GM21423 (cell line): ENCODE results near the gene TSPEAR.
"Not testable (repeated sequence)": the region's sequence is repeated elsewhere in the genome, so short reads cannot be mapped to it uniquely, and the experiment has no call there.

Experiments used
- ATAC-seq: cut with Tn5 transposase; IDR thresholded peaks from one replicate; pipeline ENCODE4 v1.9.1; 2021; ENCODE audit warnings: mild to moderate bottlenecking, moderate library complexity; ENCODE audit not compliant: unreplicated experiment

TSPEAR gene

GRCh38 chr21:44636209-44637017 is 75.0 kb downstream of the TSPEAR start:
- no peak for ATAC-seq

GRCh38 chr21:44632067-44632466 is 79.3 kb downstream of the TSPEAR start:
- no peak for ATAC-seq

- no peak for ATAC-seq
Observed at GRCh38 chr21:44630440-44630839, 80.9 kb downstream of the TSPEAR start.

GRCh38 chr21:44628707-44629391 is 82.5 kb downstream of the TSPEAR start:
- ATAC-seq, result no peak

DNA sequence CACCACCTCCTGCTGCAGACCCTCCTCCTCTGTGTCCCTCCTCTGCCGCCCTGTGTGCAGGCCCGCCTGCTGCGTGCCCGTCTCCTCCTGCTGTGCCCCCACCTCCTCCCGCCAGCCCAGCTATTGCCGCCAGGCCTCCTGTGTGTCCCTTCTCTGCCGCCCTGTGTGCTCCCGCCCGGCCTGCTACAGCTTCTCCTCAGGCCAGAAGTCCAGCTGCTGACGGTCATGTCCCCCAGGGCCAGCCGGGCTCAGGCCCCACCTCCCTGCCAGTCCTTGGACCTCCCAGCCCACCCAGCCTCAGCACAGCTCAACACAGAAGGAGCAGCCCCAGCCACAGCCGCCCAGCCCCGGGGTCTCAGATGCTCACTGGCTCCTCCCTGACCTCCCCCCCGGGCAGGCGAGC is 83.5 kb downstream of the TSPEAR start:
- not testable (repeated sequence) for ATAC-seq

- ATAC-seq, result not testable (repeated sequence)
Observed at GRCh38 chr21:44627181-44627822, 84.1 kb downstream of the TSPEAR start.

GRCh38 chr21:44626673-44627143 is 84.7 kb downstream of the TSPEAR start, which contains the start of gene KRTAP10-9:
KRTAP10-9 (plus strand) TSS chr21:44627093; CDS start chr21:44627172, 79 bp downstream.
- ATAC-seq, result no peak

- ATAC-seq, result no peak
Observed at GRCh38 chr21:44626262-44626661, 85.1 kb downstream of the TSPEAR start.

DNA sequence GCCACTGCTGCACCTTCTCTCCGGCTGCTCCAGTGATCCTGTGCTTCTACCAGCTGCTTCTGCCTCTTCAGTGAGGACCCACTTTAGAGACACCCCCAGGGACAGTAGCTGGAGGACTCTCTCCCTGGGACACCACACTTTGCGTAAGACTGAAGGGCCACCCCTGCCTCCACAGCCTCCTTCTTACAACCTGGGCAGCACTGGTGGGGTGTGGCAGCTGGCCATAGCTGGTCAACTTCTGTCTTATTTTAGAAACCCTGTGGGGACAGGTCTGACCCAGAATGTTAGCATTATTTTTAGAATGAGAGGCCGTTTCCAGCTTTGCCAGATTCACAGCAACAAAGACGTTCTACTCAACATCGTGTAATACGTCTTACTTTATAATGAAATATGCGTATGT is 85.6 kb downstream of the TSPEAR start:
- no peak for ATAC-seq

DNA sequence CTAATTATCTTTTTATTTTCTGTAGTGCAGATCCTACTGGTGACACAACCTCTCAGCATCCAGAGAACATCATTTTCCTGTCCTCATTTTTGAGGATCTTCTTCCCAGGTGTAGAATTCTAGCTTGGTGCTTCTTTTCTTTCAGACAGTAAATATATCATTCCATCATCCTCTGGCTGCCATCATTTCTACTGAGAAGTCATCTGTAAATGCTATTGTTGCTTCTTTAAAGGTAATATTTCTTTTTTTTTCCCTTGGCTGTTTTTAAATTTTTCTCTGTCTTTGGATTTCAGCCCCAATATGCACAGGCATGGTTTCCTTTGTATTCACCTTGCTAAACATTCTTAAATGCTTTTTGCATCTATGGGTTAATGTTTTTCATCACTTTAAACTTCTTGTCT is 87.8 kb downstream of the TSPEAR start:
- no peak for ATAC-seq

DNA sequence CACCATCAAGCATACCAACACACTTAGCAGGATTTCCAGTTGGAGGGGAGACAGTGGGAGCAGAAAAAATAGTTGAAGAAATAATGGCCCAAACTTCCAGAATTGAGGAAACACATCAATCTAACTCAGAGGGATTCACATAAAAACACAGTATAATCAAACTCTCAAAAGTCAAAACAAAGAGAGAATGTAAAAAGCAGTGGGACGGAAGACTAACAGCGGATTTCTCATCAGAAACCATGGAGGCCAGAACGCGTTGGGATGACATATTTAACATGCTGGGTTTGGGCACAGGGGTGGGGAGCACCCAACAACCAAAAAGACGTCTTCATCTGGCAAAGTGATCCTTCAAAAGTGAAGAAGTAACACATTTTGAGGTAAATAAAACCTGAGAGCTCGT is 91.5 kb downstream of the TSPEAR start:
- no peak for ATAC-seq

GRCh38 chr21:44618909-44619308 is 92.5 kb downstream of the TSPEAR start:
- no peak for ATAC-seq

GRCh38 chr21:44618504-44618903 is 92.9 kb downstream of the TSPEAR start:
- no peak for ATAC-seq

DNA sequence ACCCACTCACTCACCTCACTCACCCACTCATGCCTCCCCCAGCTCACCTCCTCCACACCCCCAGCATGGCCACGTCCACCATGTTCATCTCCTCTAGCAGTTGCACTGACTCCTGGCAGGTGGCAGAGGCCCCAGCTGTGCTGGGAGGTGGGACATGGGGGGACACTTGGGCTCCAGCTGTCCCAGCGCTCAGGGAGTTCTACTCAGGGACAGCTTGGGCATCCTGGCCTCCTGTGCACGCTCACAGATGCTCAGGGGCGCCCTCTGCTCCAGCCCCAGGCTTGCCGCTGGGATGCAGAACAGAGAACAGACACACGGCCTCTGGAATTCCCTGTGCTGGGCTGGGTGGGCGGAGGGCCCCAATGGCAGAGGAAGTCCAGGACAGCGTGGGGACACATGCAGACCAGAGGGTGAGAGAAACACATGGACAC is 94.3 kb downstream of the TSPEAR start:
- ATAC-seq, result no peak

DNA sequence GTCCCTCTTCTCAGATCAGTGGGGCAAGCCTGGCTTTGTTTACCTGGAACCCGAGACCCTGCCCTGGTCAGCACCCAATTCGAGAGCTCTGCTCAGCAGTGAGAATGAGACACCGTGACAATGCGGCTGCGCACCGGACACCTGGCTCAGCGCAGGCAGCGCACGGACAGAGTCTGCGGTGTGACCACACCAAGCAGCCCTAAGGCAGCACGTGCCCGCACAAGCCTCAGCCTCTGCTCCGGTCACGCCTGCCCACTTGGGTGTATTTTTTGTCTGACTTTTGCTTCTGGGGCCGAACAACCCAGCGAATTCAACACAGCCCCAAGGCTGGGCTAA is 94.8 kb downstream of the TSPEAR start:
- ATAC-seq, result no peak

DNA sequence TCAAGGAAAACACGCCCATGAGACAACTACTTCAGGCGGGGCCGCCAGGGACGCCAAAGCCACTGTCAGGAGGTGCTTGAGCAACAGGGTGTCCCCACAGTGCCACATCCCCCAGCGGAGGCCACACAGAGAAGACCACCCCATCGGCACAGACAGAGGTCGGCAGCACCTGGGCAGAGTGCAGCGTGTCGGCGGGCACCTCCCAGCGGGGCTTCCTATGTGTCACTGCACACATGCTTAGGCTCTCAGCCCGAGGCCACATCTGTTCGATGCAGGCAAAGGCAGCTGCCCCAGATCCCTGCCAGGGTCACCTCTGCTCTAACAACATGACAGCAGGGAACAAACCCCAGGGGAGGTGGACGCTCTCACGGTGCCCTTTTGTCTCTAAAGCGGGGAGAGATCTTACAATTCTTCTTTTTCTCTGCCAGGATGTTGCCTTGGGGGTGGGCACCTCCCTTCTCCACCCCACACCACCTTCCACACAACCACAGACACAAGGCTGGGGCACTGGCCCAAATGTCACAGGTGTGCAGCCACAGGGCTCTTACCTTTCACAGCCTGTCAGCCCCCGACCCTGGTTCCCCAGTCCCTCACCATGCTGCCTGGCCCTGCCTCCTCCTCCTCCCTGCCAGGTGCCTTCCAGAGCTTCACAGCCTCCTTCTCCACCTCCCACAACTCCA is 95.3 kb downstream of the TSPEAR start:
- ATAC-seq, result no peak

DNA sequence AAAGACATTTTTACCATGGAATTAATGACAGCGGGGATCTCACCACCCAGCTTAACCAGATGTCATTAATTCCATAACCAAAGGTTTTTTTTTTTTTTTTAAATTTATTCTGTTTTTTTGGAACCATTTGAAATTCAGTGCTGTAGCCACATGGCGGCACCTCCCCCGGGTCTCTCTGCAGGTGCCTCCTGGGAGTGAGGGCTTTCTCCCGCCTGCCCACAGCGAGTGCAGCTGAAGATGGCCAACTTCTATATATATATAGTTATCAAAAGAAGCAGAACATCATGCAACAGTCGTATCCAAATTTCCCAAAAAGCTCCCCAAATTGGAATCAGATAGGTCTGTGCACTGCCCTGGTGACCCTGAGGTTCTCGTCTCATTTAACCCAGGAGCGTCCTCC is 95.9 kb downstream of the TSPEAR start:
- ATAC-seq, result no peak

GRCh38 chr21:44614961-44615391 is 96.4 kb downstream of the TSPEAR start:
- ATAC-seq, result no peak

DNA sequence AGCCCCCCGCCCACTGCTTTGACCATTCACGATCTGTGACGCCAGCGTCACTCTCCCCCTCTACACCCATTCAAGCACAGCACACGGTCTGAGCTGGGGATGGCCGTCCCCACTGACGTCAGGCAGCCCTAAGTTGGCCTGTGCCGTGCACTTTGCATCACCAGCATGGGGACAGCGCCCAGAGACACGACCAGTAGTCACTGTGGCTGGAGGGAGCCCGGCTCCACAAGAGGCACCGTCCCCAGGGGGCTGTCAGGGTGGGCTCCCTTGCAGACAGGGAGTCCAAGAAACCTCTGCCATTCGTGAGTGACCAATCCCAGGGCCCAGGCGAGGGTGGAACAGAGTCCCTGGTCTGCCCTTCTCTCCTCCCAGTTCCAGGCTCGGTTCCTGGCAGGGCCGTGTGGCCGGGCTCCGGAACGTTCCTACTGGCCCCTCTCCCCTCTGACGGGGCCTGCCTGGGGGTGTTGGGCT is 97.2 kb downstream of the TSPEAR start:
- ATAC-seq, result no peak

- ATAC-seq, result no peak
Observed at GRCh38 chr21:44613386-44614155, 97.8 kb downstream of the TSPEAR start.
